NB4 (cell line): ENCODE measurements around the gene BACH2.
"Not testable (repeated sequence)": the region's sequence is repeated elsewhere in the genome, so short reads cannot be mapped to it uniquely, and the experiment has no call there.

Experiments used
- DNase-seq: peaks from one replicate; pipeline ENCODE4 v3.0.0; 2010; ENCODE audit warnings: low read depth
- H3K4me3 ChIP-seq: one replicate; pipeline ENCODE4 v1.5.1; 2011; ENCODE audit warnings: mild to moderate bottlenecking, low read depth, low read length, moderate library complexity
- CTCF ChIP-seq: IDR thresholded peaks from one replicate; pipeline ENCODE4 v1.5.1; 2012; ENCODE audit warnings: low read depth, low read length
- MAX ChIP-seq: IDR thresholded peaks from 2 replicates; pipeline ENCODE4 v1.6.1; 2011; ENCODE audit warnings: low read depth, low read length
- MYC ChIP-seq: IDR thresholded peaks from 2 replicates; pipeline ENCODE4 v1.6.1; 2011; ENCODE audit warnings: low read depth, low read length
- POLR2A ChIP-seq: IDR thresholded peaks from 2 replicates; pipeline ENCODE4 v1.6.1; 2011; ENCODE audit warnings: mild to moderate bottlenecking; ENCODE audit not compliant: insufficient read length; ENCODE audit errors: extremely low read depth

Gene BACH2

GRCh38 chr6:90284236-90285041 lies 12.2 kb downstream of the BACH2 start:
- H3K4me3 ChIP-seq, result peak overlapping the region; percentile 27
- TF ChIP-seq MAX (no peak), CTCF (no peak), POLR2A (no peak), MYC (no peak)
- peak; percentile 85 for DNase-seq

- not testable (repeated sequence) for H3K4me3 ChIP-seq, DNase-seq
Measured at GRCh38 chr6:90282265-90282664, 14.4 kb downstream of the BACH2 start.

GRCh38 chr6:90278129-90278528 lies 18.5 kb downstream of the BACH2 start:
- DNase-seq, result no peak
- no peak for TF ChIP-seq CTCF
- no peak for TF ChIP-seq MYC
- no peak for TF ChIP-seq MAX
- TF ChIP-seq POLR2A, result no peak
- H3K4me3 ChIP-seq, result no peak overlapping the region

- TF ChIP-seq MYC (no peak), MAX (no peak), CTCF (no peak), POLR2A (no peak)
- no peak overlapping the region for H3K4me3 ChIP-seq
- DNase-seq, result no peak
Measured at GRCh38 chr6:90277302-90278011, 19.2 kb downstream of the BACH2 start.

- DNase-seq, result no peak
- H3K4me3 ChIP-seq, result no peak overlapping the region
- TF ChIP-seq MYC (no peak), CTCF (no peak), MAX (no peak), POLR2A (no peak)
Measured at GRCh38 chr6:90274451-90275030, 22.1 kb downstream of the BACH2 start.

- H3K4me3 ChIP-seq, result no peak overlapping the region
- no peak for TF ChIP-seq MYC
- no peak for TF ChIP-seq MAX
- TF ChIP-seq CTCF, result no peak
- TF ChIP-seq POLR2A, result no peak
- DNase-seq, result no peak
Measured at GRCh38 chr6:90273863-90274262, 22.8 kb downstream of the BACH2 start.
